Neural cell (in vitro differentiated cells): ENCODE data around the gene ANKRD7. TPM values are rescaled to one million over a fixed set of nuclear protein-coding genes. Genes with fewer than 3 reads are reported as not detected.

ENCODE experiments used
- H2AFZ ChIP-seq: fragments of 200-600, 300-800 bp; sonication (generic), shearing (Covaris generic); 2 replicates; pipeline ENCODE4 v1.6.0; 2014; ENCODE audit warnings: low read depth, mild to moderate bottlenecking, antibody characterized with exemption, low read length, moderate library complexity
- H3F3A ChIP-seq: fragments of 200-600 bp; shearing (Covaris generic); 2 replicates; pipeline ENCODE4 v1.6.1; 2016; ENCODE audit warnings: mild to moderate bottlenecking, moderate library complexity, mixed read lengths, antibody characterized with exemption, low read length; ENCODE audit not compliant: insufficient read depth, poor library complexity, severe bottlenecking
- H3K27ac ChIP-seq: fragments of 200-600, 300-800 bp; sonication (generic), shearing (Covaris generic); 2 replicates; pipeline ENCODE4 v1.5.1; 2014; ENCODE audit warnings: mild to moderate bottlenecking, low read length, moderate library complexity
- H3K27me3 ChIP-seq: fragments of 300-800, 200-600 bp; sonication (generic), shearing (Covaris generic); 2 replicates; pipeline ENCODE4 v1.6.0; 2014; ENCODE audit warnings: mild to moderate bottlenecking, low read depth, low read length, moderate library complexity; ENCODE audit not compliant: insufficient read depth
- H3K36me3 ChIP-seq: fragments of 300-800, 200-600 bp; sonication (generic), shearing (Covaris generic); 2 replicates; pipeline ENCODE4 v1.5.1; 2014; ENCODE audit warnings: mild to moderate bottlenecking, antibody characterized with exemption, low read length, moderate library complexity; ENCODE audit not compliant: insufficient read depth
- H3K4me2 ChIP-seq: fragments of 300-800, 200-600 bp; sonication (generic), shearing (Covaris generic); 2 replicates; pipeline ENCODE4 v1.6.0; 2014; ENCODE audit warnings: mild to moderate bottlenecking, low read length
- H3K4me3 ChIP-seq: fragments of 300-800, 200-600 bp; sonication (generic), shearing (Covaris generic); 2 replicates; pipeline ENCODE4 v1.5.1; 2014; ENCODE audit warnings: mild to moderate bottlenecking, low read length, moderate library complexity
- H3K79me2 ChIP-seq: fragments of 200-600 bp; shearing (Covaris generic); replicated peaks from 2 replicates; pipeline ENCODE4 v1.6.0; 2014; ENCODE audit warnings: mild to moderate bottlenecking, low read length, moderate library complexity; ENCODE audit not compliant: insufficient read depth
- H3K9ac ChIP-seq: fragments of 300-800, 200-600 bp; sonication (generic), shearing (Covaris generic); 2 replicates; pipeline ENCODE4 v1.6.1; 2016; ENCODE audit warnings: mild to moderate bottlenecking, low read length, mixed read lengths
- H3K9me2 ChIP-seq: fragments of 200-600 bp; shearing (Covaris generic); 2 replicates; pipeline ENCODE4 v1.6.1; 2016; ENCODE audit warnings: mild to moderate bottlenecking, low read length, mixed read lengths; ENCODE audit not compliant: insufficient read depth
- H3K9me3 ChIP-seq: fragments of 200-600, 300-800 bp; sonication (generic), shearing (Covaris generic); 2 replicates; pipeline ENCODE4 v1.6.1; 2016; ENCODE audit warnings: mild to moderate bottlenecking, mixed run types, low read length, moderate library complexity, mixed read lengths
- H4K20me1 ChIP-seq: fragments of 200-600 bp; shearing (Covaris generic); 2 replicates; pipeline ENCODE4 v1.6.1; 2016; ENCODE audit warnings: mild to moderate bottlenecking, mixed run types; ENCODE audit not compliant: insufficient read depth
- EP300 ChIP-seq: fragments of 450-650 bp; conservative IDR thresholded peaks from 2 replicates; pipeline ENCODE4 v1.6.1; 2014; ENCODE audit warnings: antibody characterized with exemption, mild to moderate bottlenecking, moderate library complexity; ENCODE audit not compliant: poor library complexity, severe bottlenecking
- EZH2 ChIP-seq: fragments of 200-600, 300-800 bp; shearing (Covaris generic), sonication (generic); IDR thresholded peaks from 2 replicates; pipeline ENCODE4 v1.6.1; 2014; ENCODE audit warnings: antibody characterized with exemption, low read length, borderline replicate concordance, mild to moderate bottlenecking; ENCODE audit not compliant: insufficient read depth, poor library complexity, severe bottlenecking
- MXI1 ChIP-seq: fragments of 450-650 bp; conservative IDR thresholded peaks from 2 replicates; pipeline ENCODE4 v1.6.1; 2014; ENCODE audit warnings: antibody characterized with exemption, mild to moderate bottlenecking; ENCODE audit not compliant: poor library complexity, severe bottlenecking
- POLR2AphosphoS5 ChIP-seq: IDR thresholded peaks from 2 replicates; pipeline ENCODE4 v1.6.1; 2012
- RAD21 ChIP-seq: fragments of 450-650 bp; conservative IDR thresholded peaks from 2 replicates; pipeline ENCODE4 v1.6.1; 2014; ENCODE audit warnings: antibody characterized with exemption, mild to moderate bottlenecking, moderate library complexity
- SMC3 ChIP-seq: fragments of 450-650 bp; conservative IDR thresholded peaks from 2 replicates; pipeline ENCODE4 v1.6.1; 2014; ENCODE audit warnings: antibody characterized with exemption, mild to moderate bottlenecking, moderate library complexity; ENCODE audit not compliant: poor library complexity
- TAF1 ChIP-seq: IDR thresholded peaks from 2 replicates; pipeline ENCODE4 v1.6.1; 2012; ENCODE audit warnings: low read depth
- polyA plus RNA-seq: library from polyadenylated mRNA; depleted of rRNA; stranded (reverse); fragments of >200 nt; gene quantifications from 2 replicates; pipeline ENCODE4 v1.2.3, GENCODE V29; 2014
- TF ChIP-seq, protein P1 (sequence below): fragments of 450-650 bp; IDR thresholded peaks from 2 replicates; pipeline ENCODE4 v1.5.1; 2014; ENCODE audit warnings: antibody characterized with exemption, mild to moderate bottlenecking, moderate library complexity; ENCODE audit not compliant: poor library complexity, severe bottlenecking
- TF ChIP-seq, protein P2 (sequence below): IDR thresholded peaks from 2 replicates; pipeline ENCODE4 v1.6.1; 2012; ENCODE audit warnings: borderline replicate concordance

The ANKRD7 gene
- polyA plus RNA-seq, 1 donor from 2014 or later: not detected

DNA sequence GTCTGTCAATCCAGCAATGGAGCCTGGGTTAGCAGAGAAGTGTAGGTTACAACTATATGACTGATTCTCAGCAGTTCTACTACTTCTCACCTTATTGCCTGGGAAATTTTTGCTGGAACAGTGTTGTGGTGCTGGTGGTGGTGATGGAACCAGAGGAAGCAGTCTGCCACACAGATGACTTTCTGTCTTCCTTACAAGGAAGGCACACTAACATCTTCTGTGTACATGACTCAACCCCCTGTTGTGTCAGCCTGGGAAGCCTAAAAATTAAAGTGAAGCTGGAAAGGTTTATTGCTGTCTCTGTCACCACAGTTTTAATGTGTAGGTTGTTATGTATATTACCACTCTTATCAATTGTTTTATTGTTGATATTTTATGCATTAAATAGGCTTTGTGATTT is 40.3 kb downstream of the ANKRD7 start:
- Histone ChIP-seq H3K9ac (no peak overlapping the region), H4K20me1 (no peaks in the 10 kb centered on the region), H3F3A (no peaks in the 10 kb centered on the region), H3K9me3 (no peaks in the 10 kb centered on the region), H3K4me3 (no peak overlapping the region), H3K27ac (no peak overlapping the region), H3K27me3 (no peaks in the 10 kb centered on the region), H3K4me2 (no peak overlapping the region), H3K79me2 (no peaks in the 10 kb centered on the region), H2AFZ (no peak overlapping the region), H3K36me3 (no peaks in the 10 kb centered on the region), H3K9me2 (no peaks in the 10 kb centered on the region)
- TF ChIP-seq, protein P1, sequence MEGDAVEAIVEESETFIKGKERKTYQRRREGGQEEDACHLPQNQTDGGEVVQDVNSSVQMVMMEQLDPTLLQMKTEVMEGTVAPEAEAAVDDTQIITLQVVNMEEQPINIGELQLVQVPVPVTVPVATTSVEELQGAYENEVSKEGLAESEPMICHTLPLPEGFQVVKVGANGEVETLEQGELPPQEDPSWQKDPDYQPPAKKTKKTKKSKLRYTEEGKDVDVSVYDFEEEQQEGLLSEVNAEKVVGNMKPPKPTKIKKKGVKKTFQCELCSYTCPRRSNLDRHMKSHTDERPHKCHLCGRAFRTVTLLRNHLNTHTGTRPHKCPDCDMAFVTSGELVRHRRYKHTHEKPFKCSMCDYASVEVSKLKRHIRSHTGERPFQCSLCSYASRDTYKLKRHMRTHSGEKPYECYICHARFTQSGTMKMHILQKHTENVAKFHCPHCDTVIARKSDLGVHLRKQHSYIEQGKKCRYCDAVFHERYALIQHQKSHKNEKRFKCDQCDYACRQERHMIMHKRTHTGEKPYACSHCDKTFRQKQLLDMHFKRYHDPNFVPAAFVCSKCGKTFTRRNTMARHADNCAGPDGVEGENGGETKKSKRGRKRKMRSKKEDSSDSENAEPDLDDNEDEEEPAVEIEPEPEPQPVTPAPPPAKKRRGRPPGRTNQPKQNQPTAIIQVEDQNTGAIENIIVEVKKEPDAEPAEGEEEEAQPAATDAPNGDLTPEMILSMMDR: no peak
- TF ChIP-seq SMC3 (no peak), RAD21 (no peak), POLR2AphosphoS5 (no peak), TAF1 (no peak), EP300 (no peak), EZH2 (no peak), MXI1 (no peak)
- TF ChIP-seq, protein P2, sequence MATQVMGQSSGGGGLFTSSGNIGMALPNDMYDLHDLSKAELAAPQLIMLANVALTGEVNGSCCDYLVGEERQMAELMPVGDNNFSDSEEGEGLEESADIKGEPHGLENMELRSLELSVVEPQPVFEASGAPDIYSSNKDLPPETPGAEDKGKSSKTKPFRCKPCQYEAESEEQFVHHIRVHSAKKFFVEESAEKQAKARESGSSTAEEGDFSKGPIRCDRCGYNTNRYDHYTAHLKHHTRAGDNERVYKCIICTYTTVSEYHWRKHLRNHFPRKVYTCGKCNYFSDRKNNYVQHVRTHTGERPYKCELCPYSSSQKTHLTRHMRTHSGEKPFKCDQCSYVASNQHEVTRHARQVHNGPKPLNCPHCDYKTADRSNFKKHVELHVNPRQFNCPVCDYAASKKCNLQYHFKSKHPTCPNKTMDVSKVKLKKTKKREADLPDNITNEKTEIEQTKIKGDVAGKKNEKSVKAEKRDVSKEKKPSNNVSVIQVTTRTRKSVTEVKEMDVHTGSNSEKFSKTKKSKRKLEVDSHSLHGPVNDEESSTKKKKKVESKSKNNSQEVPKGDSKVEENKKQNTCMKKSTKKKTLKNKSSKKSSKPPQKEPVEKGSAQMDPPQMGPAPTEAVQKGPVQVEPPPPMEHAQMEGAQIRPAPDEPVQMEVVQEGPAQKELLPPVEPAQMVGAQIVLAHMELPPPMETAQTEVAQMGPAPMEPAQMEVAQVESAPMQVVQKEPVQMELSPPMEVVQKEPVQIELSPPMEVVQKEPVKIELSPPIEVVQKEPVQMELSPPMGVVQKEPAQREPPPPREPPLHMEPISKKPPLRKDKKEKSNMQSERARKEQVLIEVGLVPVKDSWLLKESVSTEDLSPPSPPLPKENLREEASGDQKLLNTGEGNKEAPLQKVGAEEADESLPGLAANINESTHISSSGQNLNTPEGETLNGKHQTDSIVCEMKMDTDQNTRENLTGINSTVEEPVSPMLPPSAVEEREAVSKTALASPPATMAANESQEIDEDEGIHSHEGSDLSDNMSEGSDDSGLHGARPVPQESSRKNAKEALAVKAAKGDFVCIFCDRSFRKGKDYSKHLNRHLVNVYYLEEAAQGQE: no peak

DNA sequence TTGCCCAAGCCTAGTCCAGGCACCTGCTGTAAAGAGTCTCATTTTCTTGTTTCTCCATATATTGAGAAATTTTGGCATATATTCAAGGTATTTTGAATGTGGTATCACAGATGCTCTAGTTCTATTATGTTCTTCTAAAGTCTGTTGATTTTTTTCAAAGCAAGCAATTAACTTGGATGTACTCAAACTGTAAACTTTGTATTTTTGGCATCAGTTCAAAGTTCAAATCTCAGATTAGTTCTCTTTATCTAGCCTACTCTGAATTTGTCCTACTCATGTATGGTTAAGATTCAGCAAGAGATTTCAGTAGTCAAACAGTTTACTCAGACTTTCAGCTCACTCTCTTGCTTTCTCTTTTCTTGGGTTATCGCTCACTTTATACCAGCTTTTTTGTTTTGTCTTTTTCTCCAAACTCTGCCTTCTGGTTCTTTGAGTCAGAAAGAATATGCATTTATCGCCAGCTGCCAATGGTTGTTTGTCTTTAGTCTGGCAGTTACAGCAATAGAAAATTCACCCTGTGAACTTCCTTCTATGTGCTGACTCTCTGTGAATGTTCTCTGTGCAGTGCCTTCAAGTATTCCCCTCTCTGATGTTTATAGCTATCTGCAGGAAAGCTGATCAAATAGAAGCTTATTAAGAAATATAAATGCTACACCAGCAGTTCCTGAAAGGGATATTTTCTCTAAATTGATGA is 56.0 kb downstream of the ANKRD7 start:
- Histone ChIP-seq H3K9me3 (no peaks in the 10 kb centered on the region), H3F3A (no peaks in the 10 kb centered on the region), H3K27me3 (no peaks in the 10 kb centered on the region), H3K27ac (no peak overlapping the region), H3K4me2 (no peak overlapping the region), H2AFZ (no peak overlapping the region), H3K4me3 (no peak overlapping the region), H3K36me3 (no peaks in the 10 kb centered on the region), H3K79me2 (no peaks in the 10 kb centered on the region), H3K9me2 (no peaks in the 10 kb centered on the region), H4K20me1 (no peaks in the 10 kb centered on the region), H3K9ac (no peak overlapping the region)
- TF ChIP-seq EP300 (no peak), TAF1 (no peak), MXI1 (no peak), RAD21 (no peak), POLR2AphosphoS5 (no peak), EZH2 (no peak), SMC3 (no peak)
- TF ChIP-seq, protein P2: no peak
- TF ChIP-seq, protein P1: no peak
